HepG2 (cell line): ENCODE measurements around the gene ASGR1. TPM values are rescaled to one million over a fixed set of nuclear protein-coding genes. Genes with fewer than 3 reads are reported as not detected.

ENCODE experiments used
- DDIT3 ChIP-seq: sonication (generic); formaldehyde crosslinking; IDR thresholded peaks from 2 replicates; pipeline ENCODE4 v1.4.0; 2020; ENCODE audit warnings: mild to moderate bottlenecking, missing genetic modification reagents
- GATAD2A ChIP-seq: IDR thresholded peaks from 2 replicates; pipeline ENCODE4 v1.6.1; 2016
- GTF2F1 ChIP-seq: fragments of 150-350 bp; IDR thresholded peaks from 2 replicates; pipeline ENCODE4 v1.6.1; 2014; ENCODE audit warnings: low read length
- GZF1 ChIP-seq: sonication (generic); formaldehyde crosslinking; IDR thresholded peaks from 2 replicates; pipeline ENCODE4 v1.5.1; 2020; ENCODE audit warnings: mild to moderate bottlenecking, missing genetic modification reagents
- HMG20B ChIP-seq: conservative IDR thresholded peaks from 2 replicates; pipeline ENCODE4 v1.6.1; 2016; ENCODE audit warnings: missing genetic modification reagents, missing compliant biosample characterization
- HNRNPH1 ChIP-seq: fragments of 200-400 bp; formaldehyde crosslinking; optimal IDR thresholded peaks from 2 replicates; pipeline ENCODE3; 2017; ENCODE audit warnings: mild to moderate bottlenecking, low read depth, low read length
- HOXA5 ChIP-seq: sonication (generic); formaldehyde crosslinking; IDR thresholded peaks from 2 replicates; pipeline ENCODE4 v1.4.0; 2020; ENCODE audit warnings: missing genetic modification reagents
- JARID2 ChIP-seq: sonication (generic); formaldehyde crosslinking; IDR thresholded peaks from 2 replicates; pipeline ENCODE4 v1.8.1; 2023; ENCODE audit warnings: missing genetic modification reagents, inconsistent platforms; ENCODE audit not compliant: insufficient replicate concordance
- JUNB ChIP-seq: sonication (generic); formaldehyde crosslinking; IDR thresholded peaks from 2 replicates; pipeline ENCODE4 v1.8.0; 2022; ENCODE audit warnings: missing genetic modification reagents, mild to moderate bottlenecking, borderline replicate concordance
- MAZ ChIP-seq, 2 experiments: sonication (generic) in 1 of 2; formaldehyde crosslinking in 1 of 2; IDR thresholded peaks; 2 replicates each; pipeline versions ENCODE4 v1.5.0 to v1.6.1; 2012 to 2020; ENCODE audit warnings: low read depth in 2 of 2, mild to moderate bottlenecking in 2 of 2, borderline replicate concordance in 1 of 2, improper control_type of control experiment in 1 of 2, low read length in 1 of 2, missing genetic modification reagents in 1 of 2, moderate library complexity in 1 of 2
- MIER2 ChIP-seq: IDR thresholded peaks from 2 replicates; pipeline ENCODE4 v1.6.1; 2016; ENCODE audit warnings: missing biosample characterization, missing genetic modification reagents
- MLLT10 ChIP-seq: sonication (generic); formaldehyde crosslinking; IDR thresholded peaks from 2 replicates; pipeline ENCODE4 v1.4.0; 2020; ENCODE audit warnings: missing genetic modification reagents
- MYC ChIP-seq: sonication (generic); formaldehyde crosslinking; IDR thresholded peaks from 2 replicates; pipeline ENCODE4 v1.9.0; 2021; ENCODE audit warnings: missing genetic modification reagents, borderline replicate concordance
- NFATC3 ChIP-seq: sonication (generic); formaldehyde crosslinking; IDR thresholded peaks from 2 replicates; pipeline ENCODE4 v1.5.1; 2020; ENCODE audit warnings: mild to moderate bottlenecking, missing genetic modification reagents
- NR2F1 ChIP-seq, 2 experiments: fragments of 450-650 bp in 1 of 2; formaldehyde crosslinking in 1 of 2; IDR thresholded peaks; 2 replicates each; pipeline versions ENCODE4 v1.5.0 to v1.6.1; 2016 to 2020; ENCODE audit warnings: mild to moderate bottlenecking in 1 of 2, missing compliant biosample characterization in 1 of 2, missing genetic modification reagents in 1 of 2, moderate library complexity in 1 of 2
- PCBP2 ChIP-seq: fragments of 200-400 bp; formaldehyde crosslinking; optimal IDR thresholded peaks from 2 replicates; pipeline ENCODE3; 2018; ENCODE audit warnings: low read length, low read depth; ENCODE audit not compliant: poor library complexity, severe bottlenecking
- SALL2 ChIP-seq: sonication (generic); formaldehyde crosslinking; IDR thresholded peaks from 2 replicates; pipeline ENCODE4 v1.8.1; 2023; ENCODE audit warnings: mild to moderate bottlenecking, missing genetic modification reagents, inconsistent platforms
- SKI ChIP-seq: fragments of 450-650 bp; IDR thresholded peaks from one replicate; pipeline ENCODE4 v1.6.1; 2018; ENCODE audit warnings: mild to moderate bottlenecking; ENCODE audit not compliant: partially characterized antibody
- SPEN ChIP-seq: sonication (generic); formaldehyde crosslinking; IDR thresholded peaks from 2 replicates; pipeline ENCODE4 v1.5.1; 2020; ENCODE audit warnings: low read depth, mild to moderate bottlenecking, missing genetic modification reagents
- TOE1 ChIP-seq: sonication (generic); formaldehyde crosslinking; IDR thresholded peaks from 2 replicates; pipeline ENCODE4 v1.4.0; 2020; ENCODE audit warnings: mild to moderate bottlenecking, missing genetic modification reagents
- ZFP62 ChIP-seq: sonication (generic); formaldehyde crosslinking; IDR thresholded peaks from 2 replicates; pipeline ENCODE4 v1.4.0; 2020; ENCODE audit warnings: missing genetic modification reagents
- ZNF205 ChIP-seq: IDR thresholded peaks from 2 replicates; pipeline ENCODE4 v1.6.1; 2018; ENCODE audit warnings: missing biosample characterization, missing genetic modification reagents
- ZNF326 ChIP-seq: sonication (generic); formaldehyde crosslinking; IDR thresholded peaks from 2 replicates; pipeline ENCODE4 v1.4.0; 2020; ENCODE audit warnings: missing genetic modification reagents, borderline replicate concordance
- ZNF44 ChIP-seq: sonication (generic); formaldehyde crosslinking; IDR thresholded peaks from 2 replicates; pipeline ENCODE4 v1.5.1; 2020; ENCODE audit warnings: mild to moderate bottlenecking, missing genetic modification reagents
- ZNF510 ChIP-seq: sonication (generic); formaldehyde crosslinking; IDR thresholded peaks from 2 replicates; pipeline ENCODE4 v1.4.0; 2020; ENCODE audit warnings: low read depth, mild to moderate bottlenecking, missing genetic modification reagents
- ZNF512B ChIP-seq: sonication (generic); formaldehyde crosslinking; IDR thresholded peaks from 2 replicates; pipeline ENCODE4 v1.5.1; 2020; ENCODE audit warnings: missing genetic modification reagents, mild to moderate bottlenecking, borderline replicate concordance
- ZNF550 ChIP-seq: sonication (generic); formaldehyde crosslinking; IDR thresholded peaks from 2 replicates; pipeline ENCODE4 v1.4.0; 2020; ENCODE audit warnings: mild to moderate bottlenecking, missing genetic modification reagents, borderline replicate concordance
- ZNF770 ChIP-seq: sonication (generic); formaldehyde crosslinking; IDR thresholded peaks from 2 replicates; pipeline ENCODE4 v1.5.0; 2020; ENCODE audit warnings: mild to moderate bottlenecking, missing genetic modification reagents
- ZNF891 ChIP-seq: sonication (generic); formaldehyde crosslinking; IDR thresholded peaks from 2 replicates; pipeline ENCODE4 v1.5.0; 2020; ENCODE audit warnings: mild to moderate bottlenecking, missing genetic modification reagents
- polyA plus RNA-seq, 8 experiments: library from polyadenylated mRNA; depleted of rRNA in 3 of 8; stranded (reverse) in 7 of 8; unstranded in 1 of 8; fragments of >200 nt; fragmentation: Illumina TruSeq in 4 of 8; extraction: Trizol in 4 of 8; gene quantifications; 2 replicates each; pipeline versions ENCODE4 v1.2.1 to v1.2.3, GENCODE V29; 2011 to 2016; ENCODE audit warnings: low read depth in 4 of 8, missing spikeins in 1 of 8, mixed read lengths in 1 of 8; ENCODE audit not compliant: insufficient read depth in 1 of 8
- total RNA-seq, 5 experiments: library from RNA; depleted of rRNA; stranded (reverse); fragments of >200 nt; fragmentation: Illumina TruSeq; extraction: Trizol; gene quantifications; 2 replicates each; pipeline ENCODE4 v1.2.3, GENCODE V29; 2016; ENCODE audit warnings: low read depth in 1 of 5

The ASGR1 gene
- total and polyA plus RNA-seq, 2 of the 13 experiments (the other 11 are each of a cell fraction or from before 2014, with no cell fraction given) = 353 to 796 TPM

- no peak for TF ChIP-seq ZNF512B (CRISPR knock-in tag)
- TF ChIP-seq ZNF770 (CRISPR knock-in tag) = peak; percentile 92
- no peak for TF ChIP-seq GZF1
- 0 out of 2 replicates have a peak, but pooled peaks have one; percentile 62 for TF ChIP-seq HOXA5
- no peak for TF ChIP-seq HNRNPH1
- TF ChIP-seq ZNF510 (CRISPR knock-in tag) = no peak
- TF ChIP-seq SKI = no peak
- no peak for TF ChIP-seq JARID2 (CRISPR knock-in tag)
- TF ChIP-seq ZNF205 (CRISPR knock-in tag) = no peak
- no peak for TF ChIP-seq NR2F1 (CRISPR knock-in tag; IDR thresholded peaks at IDR 0.05)
- TF ChIP-seq TOE1 (CRISPR knock-in tag) = no peak
- TF ChIP-seq GTF2F1 = no peak
- no peak for TF ChIP-seq MAZ (IDR thresholded peaks at IDR 0.05; ENCODE audit: borderline replicate concordance, low read depth, low read length)
- no peak for TF ChIP-seq MAZ (CRISPR knock-in tag; IDR thresholded peaks at IDR 0.05; ENCODE audit: low read depth)
- TF ChIP-seq MLLT10 (CRISPR knock-in tag) = no peak
- TF ChIP-seq ZNF326 (CRISPR knock-in tag) = no peak
- peak; percentile 55; the same call in 1 of the 2 replicates for TF ChIP-seq MYC (CRISPR knock-in tag)
- TF ChIP-seq GATAD2A (CRISPR knock-in tag) = peak; percentile 39; the same call in 1 of the 2 replicates
- TF ChIP-seq ZNF891 (CRISPR knock-in tag) = no peak
- TF ChIP-seq SPEN (CRISPR knock-in tag) = peak; percentile 49; the same call in 1 of the 2 replicates
- TF ChIP-seq SALL2 (CRISPR knock-in tag) = no peak
- no peak for TF ChIP-seq ZNF44 (CRISPR knock-in tag)
- TF ChIP-seq ZFP62 (CRISPR knock-in tag) = no peak
- no peak for TF ChIP-seq NFATC3 (CRISPR knock-in tag)
- TF ChIP-seq DDIT3 = no peak
- no peak for TF ChIP-seq HMG20B (CRISPR knock-in tag)
- TF ChIP-seq PCBP2 = no peak
- no peak for TF ChIP-seq MIER2
- no peak for TF ChIP-seq JUNB
- no peak for TF ChIP-seq ZNF550
Observed at GRCh38 chr17:7184091-7184488, 4.9 kb upstream of the ASGR1 start (continued).
